Esophagus squamous epithelium (tissue), 5 donors: Measurements from ENCODE around the gene KCNK17. TPM values are rescaled to one million over a fixed set of nuclear protein-coding genes. Genes with fewer than 3 reads are reported as not detected.
A peak's percentile ranks its signal among the peaks of the same experiment; 100 is the strongest.

ENCODE experiments used
- DNase-seq: peaks from one replicate; lab custom pipeline; 2025; lab: John Stamatoyannopoulos, UW
- H3K27ac ChIP-seq, 4 donors: fragments of 200-600 bp; sonication (generic); one replicate each; pipeline ENCODE4 v1.5.1; 2016 to 2019; ENCODE audit warnings: mild to moderate bottlenecking in 1 of 4
- H3K27me3 ChIP-seq, 4 donors: fragments of 200-600 bp; sonication (generic); 1 replicate in 3 of 4; 2 replicates in 1 of 4; pipeline versions ENCODE4 v1.5.1 to v1.6.0; 2017 to 2021; ENCODE audit warnings: antibody characterized with exemption in 1 of 4
- H3K36me3 ChIP-seq, 3 donors: fragments of 200-600 bp; sonication (generic); one replicate each; pipeline ENCODE4 v1.5.1; 2016 to 2019
- H3K4me1 ChIP-seq, 3 donors: fragments of 200-600 bp; sonication (generic); one replicate each; pipeline ENCODE4 v1.5.1; 2017 to 2019
- H3K4me3 ChIP-seq, 4 donors: fragments of 200-600 bp; sonication (generic); 1 replicate in 3 of 4; 2 replicates in 1 of 4; pipeline ENCODE4 v1.5.1; 2016 to 2019; ENCODE audit warnings: mild to moderate bottlenecking in 2 of 4, moderate library complexity in 1 of 4
- H3K9me3 ChIP-seq, 3 donors: fragments of 200-600 bp; sonication (generic); one replicate each; pipeline ENCODE4 v1.5.1; 2016 to 2019
- POLR2A ChIP-seq, 4 donors: fragments of 450-650 bp; IDR thresholded peaks; one replicate each; pipeline ENCODE4 v1.6.1; 2017; ENCODE audit warnings: antibody characterized with exemption in 4 of 4, mild to moderate bottlenecking in 4 of 4, moderate library complexity in 3 of 4
- WGBS, 2 donors: methylation state at CpG; one replicate each; pipeline ENCODE4 v1.1.5; 2018; 5-methylcytosine and 5-hydroxymethylcytosine counted together
- intact Hi-C: fragments of 100-400 bp; cut with DNase I; formaldehyde crosslinking; loops from one replicate; pipeline ENCODE4 v1.15.0; 2022
- total RNA-seq, 4 donors: library from RNA; depleted of rRNA; stranded (reverse); fragments of >200 nt; gene quantifications; one replicate each; pipeline ENCODE4 v1.1.0, GENCODE V29; 2016
- TF ChIP-seq, protein P1 (sequence below), 6 experiments: fragments of 450-650 bp in 4 of 6; fragments of 200-600 bp in 2 of 6; sonication (generic) in 2 of 6; IDR thresholded peaks; one replicate each; pipeline ENCODE4 v1.5.1; 2016 to 2019; ENCODE audit warnings: antibody characterized with exemption in 6 of 6, mild to moderate bottlenecking in 4 of 6, moderate library complexity in 4 of 6
- donor health status: DM: yes; HTN: yes; CAD: no.

Gene KCNK17
- total RNA-seq, 4 donors from 2014 or later = 0.31 to 1.2 (median 1.1) TPM; not detected in 1

DNA sequence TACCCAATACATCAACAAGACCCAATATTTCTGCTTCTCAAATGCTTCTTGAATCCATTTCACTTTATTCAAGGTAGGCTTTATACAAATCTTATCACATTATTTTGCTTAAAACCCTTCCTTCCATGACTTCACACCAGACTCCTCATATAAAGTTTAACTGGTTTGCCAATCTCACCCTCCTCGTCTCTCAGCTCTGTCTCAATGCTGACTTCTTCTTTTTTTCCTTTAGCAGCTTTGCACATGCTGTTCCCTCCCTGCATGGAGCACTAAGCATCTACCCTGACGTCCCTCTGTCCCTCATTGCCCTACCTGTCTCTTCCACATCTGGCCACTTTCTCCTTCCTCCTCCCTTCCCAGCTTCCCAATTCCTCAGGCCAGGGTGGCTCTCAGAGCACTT is 31.4 kb downstream of the KCNK17 start:
- Histone ChIP-seq H3K27ac (no peak overlapping the region), H3K4me3 (no peak overlapping the region), H3K4me1 (peaks cover 17 to 38% (median 18%) of the 10 kb centered on the region in 3 donors), H3K36me3 (no peaks in the 10 kb centered on the region), H3K27me3 (peaks cover 0 to 10% (median 0%) of the 10 kb centered on the region in 4 donors), H3K9me3 (no peaks in the 10 kb centered on the region)
- TF ChIP-seq POLR2A (IDR thresholded peaks at IDR 0.05) = no peak
- TF ChIP-seq, protein P1, sequence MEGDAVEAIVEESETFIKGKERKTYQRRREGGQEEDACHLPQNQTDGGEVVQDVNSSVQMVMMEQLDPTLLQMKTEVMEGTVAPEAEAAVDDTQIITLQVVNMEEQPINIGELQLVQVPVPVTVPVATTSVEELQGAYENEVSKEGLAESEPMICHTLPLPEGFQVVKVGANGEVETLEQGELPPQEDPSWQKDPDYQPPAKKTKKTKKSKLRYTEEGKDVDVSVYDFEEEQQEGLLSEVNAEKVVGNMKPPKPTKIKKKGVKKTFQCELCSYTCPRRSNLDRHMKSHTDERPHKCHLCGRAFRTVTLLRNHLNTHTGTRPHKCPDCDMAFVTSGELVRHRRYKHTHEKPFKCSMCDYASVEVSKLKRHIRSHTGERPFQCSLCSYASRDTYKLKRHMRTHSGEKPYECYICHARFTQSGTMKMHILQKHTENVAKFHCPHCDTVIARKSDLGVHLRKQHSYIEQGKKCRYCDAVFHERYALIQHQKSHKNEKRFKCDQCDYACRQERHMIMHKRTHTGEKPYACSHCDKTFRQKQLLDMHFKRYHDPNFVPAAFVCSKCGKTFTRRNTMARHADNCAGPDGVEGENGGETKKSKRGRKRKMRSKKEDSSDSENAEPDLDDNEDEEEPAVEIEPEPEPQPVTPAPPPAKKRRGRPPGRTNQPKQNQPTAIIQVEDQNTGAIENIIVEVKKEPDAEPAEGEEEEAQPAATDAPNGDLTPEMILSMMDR (IDR thresholded peaks at IDR 0.05) = no peak
- 50 to 63% methylated on average over 2 of the region's 2 CpGs for WGBS, 2 donors
- intact Hi-C loops = no loop called here
- DNase-seq = no peak

DNA sequence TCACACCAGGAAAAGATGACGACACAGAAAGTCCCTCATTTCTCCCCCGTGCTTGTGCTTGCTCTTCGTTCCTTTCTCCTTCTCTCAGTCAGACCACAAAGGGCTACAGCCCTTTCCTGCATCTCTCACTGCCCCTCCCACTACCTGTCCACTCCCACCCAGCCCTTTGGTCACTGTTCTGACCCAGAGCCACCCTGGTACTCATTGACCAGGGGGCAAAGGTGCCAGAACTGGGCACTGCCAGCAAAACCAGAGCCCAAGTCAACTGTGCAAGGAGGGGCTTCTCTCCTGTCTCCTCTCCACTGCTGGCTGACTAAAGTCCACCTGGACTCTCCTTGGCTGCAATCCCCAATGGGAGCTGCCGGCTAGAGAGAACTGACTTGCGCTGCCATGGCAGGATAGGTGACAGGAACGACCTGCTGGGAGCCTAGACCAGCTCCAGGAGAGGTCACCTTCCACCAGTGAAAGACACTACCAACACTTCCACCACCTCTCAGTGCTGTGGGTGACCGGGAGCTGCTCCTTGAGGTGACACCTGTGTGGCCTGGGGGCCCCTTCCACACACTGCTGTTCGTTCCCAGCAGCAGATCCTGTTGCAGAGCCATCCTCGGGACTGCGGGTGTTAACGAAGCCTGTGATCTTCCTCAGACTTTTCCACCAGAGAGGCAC is 32.8 kb downstream of the KCNK17 start:
- Histone ChIP-seq H3K36me3 (no peaks in the 10 kb centered on the region), H3K27ac (peak overlapping the region in 1 of 4 donors; percentile 86), H3K27me3 (peaks cover 0 to 10% (median 0%) of the 10 kb centered on the region in 4 donors), H3K4me3 (no peak overlapping the region), H3K9me3 (no peaks in the 10 kb centered on the region), H3K4me1 (peaks cover 17 to 38% (median 18%) of the 10 kb centered on the region in 3 donors)
- TF ChIP-seq, protein P1 (IDR thresholded peaks at IDR 0.05) = no peak
- TF ChIP-seq POLR2A (IDR thresholded peaks at IDR 0.05) = no peak
- WGBS, 2 donors = 70 to 77% methylated on average over 3 to 5 of the region's 11 CpGs
- DNase-seq = no peak
- intact Hi-C loops = no loop called here

- no peaks in the 10 kb centered on the region for H3K9me3 ChIP-seq
- H3K27me3 ChIP-seq = peaks cover 0 to 10% (median 0%) of the 10 kb centered on the region in 4 donors
- H3K36me3 ChIP-seq = no peaks in the 10 kb centered on the region
- peak overlapping the region; percentile 77 to 86 (median 81) for H3K27ac ChIP-seq
- no peak for TF ChIP-seq POLR2A (IDR thresholded peaks at IDR 0.05)
- TF ChIP-seq, protein P1 (IDR thresholded peaks at IDR 0.05) = no peak
- WGBS, 2 donors = 15 to 30% methylated on average over 2 to 6 of the region's 8 CpGs
- peaks cover 17 to 38% (median 18%) of the 10 kb centered on the region in 3 donors for H3K4me1 ChIP-seq
- no peak overlapping the region for H3K4me3 ChIP-seq
- intact Hi-C loops = no loop called here
- DNase-seq = no peak
Observed at GRCh38 chr6:39280247-39280731, 33.9 kb downstream of the KCNK17 start.

GRCh38 chr6:39279539-39279938 is 34.7 kb downstream of the KCNK17 start:
- no peak overlapping the region for H3K4me3 ChIP-seq
- TF ChIP-seq POLR2A (IDR thresholded peaks at IDR 0.05) = no peak
- TF ChIP-seq, protein P1 (IDR thresholded peaks at IDR 0.05) = no peak
- intact Hi-C loops = no loop called here
- H3K27ac ChIP-seq = peak overlapping the region; percentile 69 to 86 (median 79)
- whole genome bisulfite sequencing, 2 donors = 67 to 88% methylated on average over 1 to 3 of the region's 6 CpGs
- no peaks in the 10 kb centered on the region for H3K36me3 ChIP-seq
- H3K9me3 ChIP-seq = no peaks in the 10 kb centered on the region
- no peak for DNase-seq
- peaks cover 0 to 10% (median 0%) of the 10 kb centered on the region in 4 donors for H3K27me3 ChIP-seq
- peaks cover 17 to 38% (median 18%) of the 10 kb centered on the region in 3 donors for H3K4me1 ChIP-seq

DNA sequence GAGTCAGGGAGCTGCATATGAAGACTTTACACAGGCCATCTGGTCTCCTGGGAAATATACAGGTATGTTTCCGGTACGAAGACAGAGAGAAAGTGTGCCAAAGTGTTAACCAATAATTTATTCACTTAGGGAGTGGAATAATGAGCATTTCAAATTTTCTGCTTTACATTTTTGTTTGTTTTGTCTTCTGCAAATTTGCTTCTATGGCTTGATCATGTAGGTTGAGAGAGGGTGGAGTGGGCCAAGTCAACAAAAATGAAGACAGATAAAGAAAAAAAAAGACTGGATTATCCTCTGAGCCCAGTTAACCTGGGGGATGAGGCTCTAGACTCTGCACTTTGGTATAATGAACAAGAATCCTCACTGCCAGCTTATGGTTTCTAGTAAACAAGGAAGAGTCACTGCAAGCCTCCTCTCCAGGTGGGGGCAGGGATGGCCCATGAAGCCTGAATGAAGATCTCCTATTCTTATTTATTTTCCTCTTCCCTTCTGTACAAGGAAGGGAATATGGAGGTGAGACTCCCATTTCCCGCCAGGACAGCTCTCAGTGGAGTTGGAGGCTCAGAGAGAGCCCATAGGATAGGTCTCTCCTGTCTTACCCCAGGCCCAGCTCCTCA is 37.7 kb downstream of the KCNK17 start:
- TF ChIP-seq POLR2A (IDR thresholded peaks at IDR 0.05) = no peak
- TF ChIP-seq, protein P1 (IDR thresholded peaks at IDR 0.05) = no peak
- Histone ChIP-seq H3K36me3 (no peaks in the 10 kb centered on the region), H3K9me3 (no peaks in the 10 kb centered on the region), H3K27me3 (peaks cover 0 to 8% (median 0%) of the 10 kb centered on the region in 4 donors), H3K27ac (peak overlapping the region in 1 of 4 donors; percentile 36), H3K4me3 (no peak overlapping the region), H3K4me1 (peaks cover 17 to 42% (median 18%) of the 10 kb centered on the region in 3 donors)
- no peak for DNase-seq
- intact Hi-C loops = no loop called here
- 64 to 89% methylated on average over 3 of the region's 3 CpGs for WGBS, 2 donors
